ENCODE results near the gene SARS1. TPM values are rescaled to one million over a fixed set of nuclear protein-coding genes. Genes with fewer than 3 reads are reported as not detected.
"Not testable (repeated sequence)": the region's sequence is repeated elsewhere in the genome, so short reads cannot be mapped to it uniquely, and the experiment has no call there.

The SARS1 gene
- polyA plus RNA-seq (2013), result 51.7 TPM

GRCh38 chr1:109213824-109214693 lies at the start of gene SARS1:
Gene SARS1, plus strand, starts transcription at chr1:109213918. Its CDS starts 75 bp downstream, at chr1:109213993.
- peak within 1 kb of the TSS; percentile 87 to 95 (median 94) for H3K4me3 ChIP-seq (ENCODE audit: control insufficient read depth in 1 of 7, extremely low read depth in 1 of 7, insufficient read depth in 4 of 7, low read depth in 2 of 7, low read length in 6 of 7)
- ChIA-PET CTCF (no interaction called here), POLR2A (interaction anchor here (0.8 to 0.9 kb wide), 2 partner anchors 48 to 180 kb away, joined by 4 read pairs; no protein-coding TSS in a partner anchor)
- peaks cover 0 to 5% (median 3%) of the 10 kb centered on the region in 4 experiments for H3K36me3 ChIP-seq (ENCODE audit: control insufficient read depth in 4 of 4, insufficient read depth in 4 of 4, low read length in 3 of 4)
- DNase-seq, result peak; percentile 80 to 85 (median 83)
- peak within 1 kb of the TSS in 1 of 2 experiments; percentile 74 for H3K27ac ChIP-seq (ENCODE audit: insufficient read depth in 1 of 2, low read depth in 1 of 2, low read length in 2 of 2, poor library complexity in 1 of 2, severe bottlenecking in 2 of 2)
- peaks cover 7 to 21% (median 12%) of the 10 kb centered on the region in 4 experiments for H3K4me1 ChIP-seq (ENCODE audit: control extremely low read depth in 1 of 4, control insufficient read depth in 4 of 4, insufficient read depth in 4 of 4, low read length in 3 of 4)
- H3K27me3 ChIP-seq (replicated peaks in 2 of 5; ENCODE audit: control insufficient read depth in 4 of 5, insufficient read depth in 5 of 5, low read length in 4 of 5), result peaks cover 0 to 45% (median 23%) of the 10 kb centered on the region in 5 experiments
- H3K9me3 ChIP-seq (ENCODE audit: control extremely low read depth in 1 of 5, control insufficient read depth in 4 of 5, insufficient read depth in 2 of 5, low read depth in 1 of 5, low read length in 4 of 5), result no peaks in the 10 kb centered on the region
- WGBS (ENCODE audit: insufficient coverage), result 0% methylated on average over 54 of the region's 64 CpGs

- WGBS (ENCODE audit: insufficient coverage), result 93% methylated on average over 5 of the region's 8 CpGs
- DNase-seq, result no peak
- POLR2A ChIA-PET, result no interaction called here
- Histone ChIP-seq H3K9me3 (ENCODE audit: control extremely low read depth in 1 of 5, control insufficient read depth in 4 of 5, insufficient read depth in 2 of 5, low read depth in 1 of 5, low read length in 4 of 5) (no peaks in the 10 kb centered on the region), H3K4me1 (ENCODE audit: control extremely low read depth in 1 of 4, control insufficient read depth in 4 of 4, insufficient read depth in 4 of 4, low read length in 3 of 4) (peaks cover 16 to 32% (median 23%) of the 10 kb centered on the region in 4 experiments), H3K36me3 (ENCODE audit: control insufficient read depth in 4 of 4, insufficient read depth in 4 of 4, low read length in 3 of 4) (no peaks in the 10 kb centered on the region), H3K27me3 (replicated peaks in 2 of 5; ENCODE audit: control insufficient read depth in 4 of 5, insufficient read depth in 5 of 5, low read length in 4 of 5) (peaks cover 0 to 66% (median 16%) of the 10 kb centered on the region in 5 experiments), H3K4me3 (ENCODE audit: control insufficient read depth in 1 of 7, extremely low read depth in 1 of 7, insufficient read depth in 4 of 7, low read depth in 2 of 7, low read length in 6 of 7) (no peak overlapping the region), H3K27ac (ENCODE audit: insufficient read depth in 1 of 2, low read depth in 1 of 2, low read length in 2 of 2, poor library complexity in 1 of 2, severe bottlenecking in 2 of 2) (no peak overlapping the region)
- CTCF ChIA-PET, result interaction anchor here (1.4 to 2.7 kb wide), 2 partner anchors 50 to 52 kb away, joined by 3 to 9 read pairs; partner anchors contain the start of gene ELAPOR1
These were observed 49.2 kb upstream of the SARS1 start for GRCh38 chr1:109164538-109164937.

- Histone ChIP-seq H3K4me1 (ENCODE audit: control extremely low read depth in 1 of 4, control insufficient read depth in 4 of 4, insufficient read depth in 4 of 4, low read length in 3 of 4) (peaks cover 11 to 33% (median 22%) of the 10 kb centered on the region in 4 experiments), H3K27me3 (replicated peaks in 2 of 5; ENCODE audit: control insufficient read depth in 4 of 5, insufficient read depth in 5 of 5, low read length in 4 of 5) (peaks cover 0 to 74% (median 17%) of the 10 kb centered on the region in 5 experiments), H3K36me3 (ENCODE audit: control insufficient read depth in 4 of 4, insufficient read depth in 4 of 4, low read length in 3 of 4) (no peaks in the 10 kb centered on the region), H3K9me3 (ENCODE audit: control extremely low read depth in 1 of 5, control insufficient read depth in 4 of 5, insufficient read depth in 2 of 5, low read depth in 1 of 5, low read length in 4 of 5) (no peaks in the 10 kb centered on the region), H3K27ac (ENCODE audit: insufficient read depth in 1 of 2, low read depth in 1 of 2, low read length in 2 of 2, poor library complexity in 1 of 2, severe bottlenecking in 2 of 2) (no peak overlapping the region), H3K4me3 (ENCODE audit: control insufficient read depth in 1 of 7, extremely low read depth in 1 of 7, insufficient read depth in 4 of 7, low read depth in 2 of 7, low read length in 6 of 7) (no peak overlapping the region)
- DNase-seq, result no peak
- CTCF ChIA-PET, result interaction anchor here (0.8 to 1.0 kb wide), 2 partner anchors 27 to 140 kb away, joined by 3 read pairs; no protein-coding TSS in a partner anchor
- POLR2A ChIA-PET, result no interaction called here
- 63% methylated on average over 6 of the region's 7 CpGs for WGBS (ENCODE audit: insufficient coverage)
These were observed 46.7 kb upstream of the SARS1 start for GRCh38 chr1:109167001-109167506.

- DNase-seq, result no peak
- 86% methylated on average over 5 of the region's 7 CpGs for WGBS (ENCODE audit: insufficient coverage)
- ChIA-PET CTCF (no interaction called here), POLR2A (no interaction called here)
- no peaks in the 10 kb centered on the region for H3K36me3 ChIP-seq (ENCODE audit: control insufficient read depth in 4 of 4, insufficient read depth in 4 of 4, low read length in 3 of 4)
- H3K4me3 ChIP-seq (ENCODE audit: control insufficient read depth in 1 of 7, extremely low read depth in 1 of 7, insufficient read depth in 4 of 7, low read depth in 2 of 7, low read length in 6 of 7), result no peak overlapping the region
- no peaks in the 10 kb centered on the region for H3K9me3 ChIP-seq (ENCODE audit: control extremely low read depth in 1 of 5, control insufficient read depth in 4 of 5, insufficient read depth in 2 of 5, low read depth in 1 of 5, low read length in 4 of 5)
- H3K27me3 ChIP-seq (replicated peaks in 2 of 5; ENCODE audit: control insufficient read depth in 4 of 5, insufficient read depth in 5 of 5, low read length in 4 of 5), result peaks cover 0 to 70% (median 17%) of the 10 kb centered on the region in 5 experiments
- H3K27ac ChIP-seq (ENCODE audit: insufficient read depth in 1 of 2, low read depth in 1 of 2, low read length in 2 of 2, poor library complexity in 1 of 2, severe bottlenecking in 2 of 2), result no peak overlapping the region
- peaks cover 0 to 15% (median 8%) of the 10 kb centered on the region in 4 experiments for H3K4me1 ChIP-seq (ENCODE audit: control extremely low read depth in 1 of 4, control insufficient read depth in 4 of 4, insufficient read depth in 4 of 4, low read length in 3 of 4)
These were observed 43.5 kb upstream of the SARS1 start for GRCh38 chr1:109170035-109170764.

GRCh38 chr1:109171646-109172045 lies 42.1 kb upstream of the SARS1 start:
- H3K36me3 ChIP-seq (ENCODE audit: control insufficient read depth in 4 of 4, insufficient read depth in 4 of 4, low read length in 3 of 4), result no peaks in the 10 kb centered on the region
- DNase-seq, result no peak
- H3K4me1 ChIP-seq (ENCODE audit: control extremely low read depth in 1 of 4, control insufficient read depth in 4 of 4, insufficient read depth in 4 of 4, low read length in 3 of 4), result peaks cover 0 to 15% (median 8%) of the 10 kb centered on the region in 4 experiments
- no peak overlapping the region for H3K27ac ChIP-seq (ENCODE audit: insufficient read depth in 1 of 2, low read depth in 1 of 2, low read length in 2 of 2, poor library complexity in 1 of 2, severe bottlenecking in 2 of 2)
- H3K4me3 ChIP-seq (ENCODE audit: control insufficient read depth in 1 of 7, extremely low read depth in 1 of 7, insufficient read depth in 4 of 7, low read depth in 2 of 7, low read length in 6 of 7), result no peak overlapping the region
- WGBS (ENCODE audit: insufficient coverage), result 98% methylated on average over 8 of the region's 10 CpGs
- POLR2A ChIA-PET, result no interaction called here
- CTCF ChIA-PET, result interaction anchor here (0.7 to 1.6 kb wide), 4 partner anchors 14 to 223 kb away, joined by 3 to 4 read pairs (median 3); no protein-coding TSS in a partner anchor
- peaks cover 0 to 62% (median 17%) of the 10 kb centered on the region in 5 experiments for H3K27me3 ChIP-seq (replicated peaks in 2 of 5; ENCODE audit: control insufficient read depth in 4 of 5, insufficient read depth in 5 of 5, low read length in 4 of 5)
- H3K9me3 ChIP-seq (ENCODE audit: control extremely low read depth in 1 of 5, control insufficient read depth in 4 of 5, insufficient read depth in 2 of 5, low read depth in 1 of 5, low read length in 4 of 5), result no peaks in the 10 kb centered on the region

GRCh38 chr1:109176349-109176748 lies 37.4 kb upstream of the SARS1 start:
- H3K27ac ChIP-seq (ENCODE audit: insufficient read depth in 1 of 2, low read depth in 1 of 2, low read length in 2 of 2, poor library complexity in 1 of 2, severe bottlenecking in 2 of 2); H3K4me1 ChIP-seq (ENCODE audit: control extremely low read depth in 1 of 4, control insufficient read depth in 4 of 4, insufficient read depth in 4 of 4, low read length in 3 of 4); H3K36me3 ChIP-seq (ENCODE audit: control insufficient read depth in 4 of 4, insufficient read depth in 4 of 4, low read length in 3 of 4); H3K9me3 ChIP-seq (ENCODE audit: control extremely low read depth in 1 of 5, control insufficient read depth in 4 of 5, insufficient read depth in 2 of 5, low read depth in 1 of 5, low read length in 4 of 5); POLR2A ChIA-PET; H3K4me3 ChIP-seq (ENCODE audit: control insufficient read depth in 1 of 7, extremely low read depth in 1 of 7, insufficient read depth in 4 of 7, low read depth in 2 of 7, low read length in 6 of 7); CTCF ChIA-PET; DNase-seq: not testable (repeated sequence)
- peaks cover 0 to 36% (median 13%) of the 10 kb centered on the region in 5 experiments for H3K27me3 ChIP-seq (replicated peaks in 2 of 5; ENCODE audit: control insufficient read depth in 4 of 5, insufficient read depth in 5 of 5, low read length in 4 of 5)
- no CpG with 5 or more reads among the region's 1 CpG for WGBS (ENCODE audit: insufficient coverage)
